Neural progenitor cell (in vitro differentiated cells): ENCODE data around the gene SGO2. TPM values are rescaled to one million over a fixed set of nuclear protein-coding genes. Genes with fewer than 3 reads are reported as not detected.

Experiments used
- DNase-seq: peaks from one replicate; pipeline ENCODE4 v3.0.0-alpha.2; 2016; ENCODE audit warnings: low spot score
- H2AFZ ChIP-seq: fragments of 200-600 bp; sonication (generic); replicated peaks from 2 replicates; pipeline ENCODE4 v1.6.1; 2016; ENCODE audit warnings: antibody characterized with exemption
- H3F3A ChIP-seq: fragments of 200-600 bp; sonication (generic); 2 replicates; pipeline ENCODE4 v1.6.1; 2016; ENCODE audit warnings: antibody characterized with exemption, low read depth
- H3K27ac ChIP-seq: fragments of 200-600 bp; sonication (generic); 2 replicates; pipeline ENCODE4 v1.5.1; 2016; ENCODE audit warnings: mild to moderate bottlenecking
- H3K27me3 ChIP-seq: fragments of 200-600 bp; sonication (generic); 2 replicates; pipeline ENCODE4 v1.6.1; 2016; ENCODE audit warnings: mild to moderate bottlenecking, moderate library complexity
- H3K36me3 ChIP-seq: fragments of 200-600 bp; sonication (generic); 2 replicates; pipeline ENCODE4 v1.5.1; 2016
- H3K4me1 ChIP-seq: fragments of 200-600 bp; sonication (generic); 2 replicates; pipeline ENCODE4 v1.6.1; 2016; ENCODE audit warnings: mixed run types
- H3K4me2 ChIP-seq: fragments of 200-600 bp; sonication (generic); 2 replicates; pipeline ENCODE4 v1.6.1; 2016
- H3K4me3 ChIP-seq: fragments of 200-600 bp; sonication (generic); 2 replicates; pipeline ENCODE4 v1.5.1; 2016
- H3K79me2 ChIP-seq: fragments of 200-600 bp; sonication (generic); 2 replicates; pipeline ENCODE4 v1.6.1; 2016; ENCODE audit warnings: low read depth
- H3K9ac ChIP-seq: fragments of 200-600 bp; sonication (generic); 2 replicates; pipeline ENCODE4 v1.6.1; 2016
- H3K9me3 ChIP-seq: fragments of 200-600 bp; sonication (generic); 2 replicates; pipeline ENCODE4 v1.5.1; 2016; ENCODE audit warnings: low read depth
- H4K20me1 ChIP-seq: fragments of 200-600 bp; sonication (generic); 2 replicates; pipeline ENCODE4 v1.6.1; 2016; ENCODE audit warnings: low read depth
- H3K27ac Mint-ChIP-seq: 3 replicates; pipeline ENCODE4 v1.8.0; 2021; ENCODE audit warnings: mixed read lengths
- H3K27me3 Mint-ChIP-seq: 2 replicates; pipeline ENCODE4 v1.8.0; 2022; ENCODE audit warnings: low read depth, mild to moderate bottlenecking, inconsistent platforms, moderate library complexity, mixed read lengths; ENCODE audit not compliant: insufficient read depth
- H3K36me3 Mint-ChIP-seq: 3 replicates; pipeline ENCODE4 v1.8.0; 2021; ENCODE audit warnings: mixed read lengths
- H3K4me1 Mint-ChIP-seq: 3 replicates; pipeline ENCODE4 v1.8.0; 2021; ENCODE audit warnings: mixed read lengths
- H3K4me3 Mint-ChIP-seq: 3 replicates; pipeline ENCODE4 v1.8.0; 2021; ENCODE audit warnings: mild to moderate bottlenecking, moderate library complexity, mixed read lengths
- H3K9me3 Mint-ChIP-seq: 3 replicates; pipeline ENCODE4 v1.8.0; 2020; ENCODE audit warnings: mixed read lengths
- CTCF ChIP-seq: fragments of 200-600 bp; sonication (generic); IDR thresholded peaks from 2 replicates; pipeline ENCODE4 v1.5.1; 2017; ENCODE audit warnings: antibody characterized with exemption, mild to moderate bottlenecking
- EZH2 ChIP-seq: fragments of 200-600 bp; sonication (generic); IDR thresholded peaks from 2 replicates; pipeline ENCODE4 v1.6.1; 2017; ENCODE audit warnings: antibody characterized with exemption, mild to moderate bottlenecking, moderate library complexity
- EZH2phosphoT487 ChIP-seq: fragments of 200-600 bp; sonication (generic); IDR thresholded peaks from 2 replicates; pipeline ENCODE4 v1.6.1; 2017; ENCODE audit warnings: antibody characterized with exemption
- total RNA-seq: library from RNA; depleted of rRNA; stranded (reverse); fragments of >200 nt; gene quantifications from 2 replicates; pipeline ENCODE4 v1.2.3, GENCODE V29; 2015; ENCODE audit warnings: low replicate concordance

The SGO2 gene
- total RNA-seq, 1 donor from 2014 or later: 83.8 TPM

- H3K4me3 ChIP-seq: no peak overlapping the region
- H3K79me2 ChIP-seq: no peaks in the 10 kb centered on the region
- no peak overlapping the region for H3K9ac ChIP-seq
- H3K27ac ChIP-seq: no peak overlapping the region
- Mint-ChIP-seq H3K27me3 (peaks cover 14% of the 10 kb centered on the region), H3K27ac (no peak overlapping the region), H3K4me1 (peaks cover 3% of the 10 kb centered on the region), H3K9me3 (no peaks in the 10 kb centered on the region), H3K4me3 (no peak overlapping the region), H3K36me3 (no peaks in the 10 kb centered on the region)
- H3F3A ChIP-seq: peaks cover 17% of the 10 kb centered on the region
- H3K9me3 ChIP-seq: no peaks in the 10 kb centered on the region
- no peaks in the 10 kb centered on the region for H3K36me3 ChIP-seq
- no peak overlapping the region for H3K4me2 ChIP-seq
- peaks cover 5% of the 10 kb centered on the region for H3K4me1 ChIP-seq
- TF ChIP-seq EZH2phosphoT487 (no peak), CTCF (no peak), EZH2 (no peak)
- H4K20me1 ChIP-seq: no peaks in the 10 kb centered on the region
- peaks cover 10% of the 10 kb centered on the region for H3K27me3 ChIP-seq
- no peak for DNase-seq
- no peak overlapping the region for H2AFZ ChIP-seq
These were observed 64.1 kb downstream of the SGO2 start for GRCh38 chr2:200590090-200590489.

- H3K4me3 Mint-ChIP-seq: no peak overlapping the region
- H3K36me3 ChIP-seq: no peaks in the 10 kb centered on the region
- H3K9me3 Mint-ChIP-seq: no peaks in the 10 kb centered on the region
- no peaks in the 10 kb centered on the region for H3K4me1 ChIP-seq
- H3K27ac ChIP-seq: no peak overlapping the region
- no peaks in the 10 kb centered on the region for H4K20me1 ChIP-seq
- no peak for DNase-seq
- H3K27me3 Mint-ChIP-seq: peaks cover 10% of the 10 kb centered on the region
- peaks cover 5% of the 10 kb centered on the region for H3F3A ChIP-seq
- no peak overlapping the region for H3K4me3 ChIP-seq
- H3K9ac ChIP-seq: no peak overlapping the region
- H3K4me2 ChIP-seq: no peak overlapping the region
- peaks cover 1% of the 10 kb centered on the region for H3K4me1 Mint-ChIP-seq
- H3K79me2 ChIP-seq: no peaks in the 10 kb centered on the region
- H3K27me3 ChIP-seq: peaks cover 8% of the 10 kb centered on the region
- no peaks in the 10 kb centered on the region for H3K9me3 ChIP-seq
- H3K36me3 Mint-ChIP-seq: no peaks in the 10 kb centered on the region
- H2AFZ ChIP-seq: no peak overlapping the region
- TF ChIP-seq EZH2phosphoT487: no peak
- no peak for TF ChIP-seq CTCF
- TF ChIP-seq EZH2: no peak
- no peak overlapping the region for H3K27ac Mint-ChIP-seq
These were observed 65.3 kb downstream of the SGO2 start for GRCh38 chr2:200591308-200591707.

GRCh38 chr2:200592406-200593075 is 66.5 kb downstream of the SGO2 start:
- Mint-ChIP-seq H3K36me3 (no peaks in the 10 kb centered on the region), H3K27ac (no peak overlapping the region), H3K9me3 (no peaks in the 10 kb centered on the region), H3K4me3 (no peak overlapping the region), H3K27me3 (peaks cover 7% of the 10 kb centered on the region), H3K4me1 (no peaks in the 10 kb centered on the region)
- Histone ChIP-seq H3K4me3 (no peak overlapping the region), H3K36me3 (no peaks in the 10 kb centered on the region), H3K27me3 (no peaks in the 10 kb centered on the region), H3K9me3 (no peaks in the 10 kb centered on the region), H3K4me2 (no peak overlapping the region), H3K79me2 (no peaks in the 10 kb centered on the region), H3K27ac (no peak overlapping the region), H2AFZ (no peak overlapping the region), H3K4me1 (no peaks in the 10 kb centered on the region), H3F3A (no peaks in the 10 kb centered on the region), H4K20me1 (no peaks in the 10 kb centered on the region), H3K9ac (no peak overlapping the region)
- no peak for TF ChIP-seq EZH2
- no peak for TF ChIP-seq CTCF
- TF ChIP-seq EZH2phosphoT487: no peak
- DNase-seq: peak; percentile 9
